HepG2 (cell line): Measurements from ENCODE around the gene PCSK2. TPM values are rescaled to one million over a fixed set of nuclear protein-coding genes. Genes with fewer than 3 reads are reported as not detected.
A peak's percentile ranks its signal among the peaks of the same experiment; 100 is the strongest.

Experiments
- ATAC-seq: fragments of 200-7000 bp; cut with Tn5 transposase; 3 replicates; pipeline ENCODE4 v1.9.1; 2020; ENCODE audit warnings: mild to moderate bottlenecking, moderate library complexity
- BruUV-seq: library from RNA; stranded (reverse); fragments of 400-500 nt; replicated peaks from 2 replicates; lab custom pipeline; 2021; lab: Mats Ljungman, UMichigan
- CTCF ChIA-PET: fragments of 300-600 bp; formaldehyde crosslinking; extraction: SDS; loops from one replicate; lab custom pipeline; 2021; ENCODE audit warnings: low total read pairs, inconsistent platforms, low intra/inter-chr PET ratio; lab: Yijun Ruan, JAX
- POLR2A ChIA-PET: fragments of 350-600 bp; sonication (Branson Sonifier 250); formaldehyde crosslinking; loops from one replicate; lab custom pipeline; 2020; ENCODE audit warnings: antibody characterized with exemption, inconsistent platforms; lab: Yijun Ruan, JAX
- DNase-seq: peaks from one replicate; pipeline ENCODE4 v3.0.0-alpha.2; 2015; ENCODE audit warnings: low spot score
- FAIRE-seq: peaks from 3 replicates; lab custom pipeline; 2011; peaks lifted over from hg19 to GRCh38; lab: Jason Lieb, UNC
- H2AFZ ChIP-seq: one replicate; pipeline ENCODE4 v1.6.1; 2011; ENCODE audit warnings: low read length, inconsistent platforms
- H3K27ac ChIP-seq: fragments of 300-600 bp; 3 replicates; pipeline ENCODE4 v1.8.0; 2011; ENCODE audit warnings: mixed run types, mild to moderate bottlenecking, mixed read lengths, low read length, inconsistent platforms; ENCODE audit not compliant: insufficient read depth; ENCODE audit errors: extremely low read length
- H3K27me3 ChIP-seq, 2 experiments: fragments of 200-600 bp in 1 of 2; 2 replicates in 1 of 2; 3 replicates in 1 of 2; pipeline versions ENCODE4 v1.6.0 to v1.8.0; 2011; ENCODE audit warnings: low read length in 2 of 2, mild to moderate bottlenecking in 2 of 2, moderate library complexity in 2 of 2, inconsistent platforms in 1 of 2; ENCODE audit not compliant: insufficient read depth in 2 of 2, control insufficient read depth in 1 of 2
- H3K36me3 ChIP-seq, 2 experiments: fragments of 200-600 bp in 1 of 2; replicated peaks in 1 of 2; 2 replicates in 1 of 2; 3 replicates in 1 of 2; pipeline versions ENCODE4 v1.5.1 to v1.8.0; 2011; ENCODE audit warnings: low read length in 2 of 2, inconsistent platforms in 1 of 2; ENCODE audit not compliant: insufficient read depth in 2 of 2, control insufficient read depth in 1 of 2
- H3K4me1 ChIP-seq: 2 replicates; pipeline ENCODE4 v1.5.1; 2012; ENCODE audit warnings: low read length, inconsistent platforms; ENCODE audit not compliant: insufficient read depth
- H3K4me2 ChIP-seq: 2 replicates; pipeline ENCODE4 v1.6.0; 2011; ENCODE audit warnings: low read depth, low read length, inconsistent platforms
- H3K4me3 ChIP-seq, 3 experiments: fragments of 200-600 bp in 1 of 3; sonication (generic), shearing (Covaris generic) in 1 of 3; replicated peaks in 1 of 3; 2 replicates each; pipeline ENCODE4 v1.5.1; 2011 to 2016; ENCODE audit warnings: low read length in 3 of 3, inconsistent platforms in 2 of 3, low read depth in 2 of 3, mild to moderate bottlenecking in 2 of 3, control low read depth in 1 of 3, mixed read lengths in 1 of 3; ENCODE audit not compliant: insufficient read depth in 1 of 3
- H3K79me2 ChIP-seq: one replicate; pipeline ENCODE4 v1.6.1; 2011; ENCODE audit warnings: low read length, inconsistent platforms; ENCODE audit not compliant: insufficient read depth
- H3K9ac ChIP-seq: 2 replicates; pipeline ENCODE4 v1.6.0; 2011; ENCODE audit warnings: mild to moderate bottlenecking, low read depth, low read length, inconsistent platforms; ENCODE audit not compliant: insufficient read depth
- H3K9me3 ChIP-seq: 2 replicates; pipeline ENCODE4 v1.5.1; 2012; ENCODE audit warnings: mild to moderate bottlenecking, low read length
- H4K20me1 ChIP-seq: 2 replicates; pipeline ENCODE4 v1.6.0; 2011; ENCODE audit warnings: inconsistent platforms, mild to moderate bottlenecking, low read length, moderate library complexity; ENCODE audit not compliant: insufficient read depth
- LCORL ChIP-seq, 2 experiments: fragments of 450-650 bp in 1 of 2; sonication (generic) in 1 of 2; formaldehyde crosslinking in 1 of 2; IDR thresholded peaks; 2 replicates each; pipeline versions ENCODE4 v1.5.0 to v1.6.1; 2017 to 2020; ENCODE audit warnings: antibody characterized with exemption in 1 of 2, missing genetic modification reagents in 1 of 2
- MAFF ChIP-seq: IDR thresholded peaks from 2 replicates; pipeline ENCODE4 v1.6.1; 2011; ENCODE audit warnings: low read depth, low read length, improper control_type of control experiment
- MAFK ChIP-seq, 2 experiments: IDR thresholded peaks in 1 of 2; conservative IDR thresholded peaks in 1 of 2; 2 replicates each; pipeline ENCODE4 v1.6.1; 2011; ENCODE audit warnings: improper control_type of control experiment in 2 of 2, low read length in 2 of 2
- SCMH1 ChIP-seq: sonication (generic); formaldehyde crosslinking; IDR thresholded peaks from 2 replicates; pipeline ENCODE4 v1.9.0; 2021; ENCODE audit warnings: missing genetic modification reagents, mild to moderate bottlenecking, borderline replicate concordance
- WGBS: methylation state at CpG from one replicate; pipeline ENCODE4 v1.1.6; 2017; ENCODE audit warnings: low lambda C conversion rate; 5-methylcytosine and 5-hydroxymethylcytosine counted together
- in situ Hi-C: cut with HindIII; loops from 2 replicates; pipeline ENCODE4 v1.10.0; 2017; ENCODE audit warnings: low pct_unique_long_range_greater_than_20kb; ENCODE audit not compliant: extremely low pct_ligation_motif_present
- intact Hi-C: fragments of 100-400 bp; cut with micrococcal nuclease; formaldehyde crosslinking; loops from one replicate; pipeline ENCODE4 v1.10.0; 2022; ENCODE audit not compliant: unreplicated experiment
- polyA plus RNA-seq, 8 experiments: library from polyadenylated mRNA; depleted of rRNA in 3 of 8; stranded (reverse) in 7 of 8; unstranded in 1 of 8; fragments of >200 nt; fragmentation: Illumina TruSeq in 4 of 8; extraction: Trizol in 4 of 8; gene quantifications; 2 replicates each; pipeline versions ENCODE4 v1.2.1 to v1.2.3, GENCODE V29; 2011 to 2016; ENCODE audit warnings: low read depth in 4 of 8, missing spikeins in 1 of 8, mixed read lengths in 1 of 8; ENCODE audit not compliant: insufficient read depth in 1 of 8
- total RNA-seq, 5 experiments: library from RNA; depleted of rRNA; stranded (reverse); fragments of >200 nt; fragmentation: Illumina TruSeq; extraction: Trizol; gene quantifications; 2 replicates each; pipeline ENCODE4 v1.2.3, GENCODE V29; 2016; ENCODE audit warnings: low read depth in 1 of 5
- TF ChIP-seq, protein P1 (sequence below): sonication (generic); formaldehyde crosslinking; IDR thresholded peaks from 2 replicates; pipeline ENCODE4 v1.8.0; 2022; ENCODE audit warnings: mild to moderate bottlenecking, missing genetic modification reagents

Gene PCSK2
- total and polyA plus RNA-seq, 2 of the 13 experiments (the other 11 are each of a cell fraction or from before 2014, with no cell fraction given), result not detected

DNA sequence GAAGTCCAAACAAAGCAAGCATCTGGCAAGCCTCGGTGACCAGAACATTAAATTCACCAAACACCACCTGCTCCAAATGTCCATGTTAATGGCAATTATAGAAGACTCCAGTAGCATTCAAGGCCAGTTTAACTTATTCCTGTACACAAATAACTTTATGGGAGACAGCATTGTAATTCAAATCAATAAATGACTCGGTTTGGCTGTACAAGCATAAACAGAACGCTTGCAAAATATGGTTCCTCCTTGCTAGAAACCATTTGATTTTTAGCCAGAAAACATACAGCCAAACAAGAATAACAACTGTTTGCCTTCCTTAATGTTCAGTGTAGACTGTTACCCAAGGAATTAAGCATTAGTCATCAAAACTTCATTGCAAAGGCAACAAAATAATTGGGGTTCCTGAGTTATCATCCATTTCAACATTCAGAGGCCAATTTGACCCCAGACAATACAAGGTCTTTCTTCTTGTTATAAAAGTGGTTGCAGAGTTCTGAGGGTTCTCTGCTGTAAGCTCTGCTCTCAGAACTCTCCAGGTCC is 179.3 kb downstream of the PCSK2 start:
- H3K9ac ChIP-seq, result no peak overlapping the region
- ChIA-PET POLR2A (no interaction called here), CTCF (no interaction called here)
- H2AFZ ChIP-seq, result no peak overlapping the region
- no peaks in the 10 kb centered on the region for H3K79me2 ChIP-seq
- intact Hi-C loops, result no loop called here
- H4K20me1 ChIP-seq, result no peaks in the 10 kb centered on the region
- H3K36me3 ChIP-seq, result no peaks in the 10 kb centered on the region
- H3K27me3 ChIP-seq, result peaks cover 6 to 52% of the 10 kb centered on the region in 2 experiments
- no peak overlapping the region for H3K27ac ChIP-seq
- no peaks in the 10 kb centered on the region for H3K9me3 ChIP-seq
- H3K4me2 ChIP-seq, result no peak overlapping the region
- no peaks in the 10 kb centered on the region for H3K4me1 ChIP-seq
- WGBS, result 5% methylated on average over 3 of the region's 3 CpGs
- DNase-seq, result no peak
- no peak for ATAC-seq
- no peak overlapping the region for H3K4me3 ChIP-seq
- TF ChIP-seq, protein P1, sequence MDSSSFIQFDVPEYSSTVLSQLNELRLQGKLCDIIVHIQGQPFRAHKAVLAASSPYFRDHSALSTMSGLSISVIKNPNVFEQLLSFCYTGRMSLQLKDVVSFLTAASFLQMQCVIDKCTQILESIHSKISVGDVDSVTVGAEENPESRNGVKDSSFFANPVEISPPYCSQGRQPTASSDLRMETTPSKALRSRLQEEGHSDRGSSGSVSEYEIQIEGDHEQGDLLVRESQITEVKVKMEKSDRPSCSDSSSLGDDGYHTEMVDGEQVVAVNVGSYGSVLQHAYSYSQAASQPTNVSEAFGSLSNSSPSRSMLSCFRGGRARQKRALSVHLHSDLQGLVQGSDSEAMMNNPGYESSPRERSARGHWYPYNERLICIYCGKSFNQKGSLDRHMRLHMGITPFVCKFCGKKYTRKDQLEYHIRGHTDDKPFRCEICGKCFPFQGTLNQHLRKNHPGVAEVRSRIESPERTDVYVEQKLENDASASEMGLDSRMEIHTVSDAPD (CRISPR knock-in tag), result no peak
- TF ChIP-seq MAFF (peak; percentile 46; the same call in 1 of the 2 replicates), MAFK (conservative IDR thresholded peaks at IDR 0.05 in 1 of 2, IDR thresholded peaks at IDR 0.05 in 1 of 2; ENCODE audit: low read length in 2 of 2) (peak; percentile 19 to 72; a peak in 2 of 4 replicates)
- in situ Hi-C loops, result no loop called here
- BruUV-seq, result no TSS peak
- FAIRE-seq, result no peak

- TF ChIP-seq LCORL (IDR thresholded peaks at IDR 0.05) (peak; percentile 98), LCORL (CRISPR knock-in tag; IDR thresholded peaks at IDR 0.05) (no peak), SCMH1 (no peak)
- CTCF ChIA-PET, result no interaction called here
- no peaks in the 10 kb centered on the region for H3K36me3 ChIP-seq
- no peak overlapping the region for H2AFZ ChIP-seq
- no peak overlapping the region for H3K9ac ChIP-seq
- DNase-seq (no peak), FAIRE-seq (no peak), ATAC-seq (no peak)
- no peaks in the 10 kb centered on the region for H3K4me1 ChIP-seq
- H3K4me3 ChIP-seq, result no peak overlapping the region
- H3K9me3 ChIP-seq, result no peaks in the 10 kb centered on the region
- 9% methylated on average over 5 of the region's 5 CpGs for WGBS
- POLR2A ChIA-PET, result no interaction called here
- H3K27ac ChIP-seq, result no peak overlapping the region
- H3K79me2 ChIP-seq, result no peaks in the 10 kb centered on the region
- no peaks in the 10 kb centered on the region for H4K20me1 ChIP-seq
- in situ Hi-C loops, result no loop called here
- intact Hi-C loops, result no loop called here
- no TSS peak for BruUV-seq
- peaks cover 6 to 57% of the 10 kb centered on the region in 2 experiments for H3K27me3 ChIP-seq
- H3K4me2 ChIP-seq, result no peak overlapping the region
These were observed 180.7 kb downstream of the PCSK2 start for GRCh38 chr20:17407550-17407949.
